Spleen (tissue), 11 donors: Measurements from ENCODE around the gene USP35. TPM values are rescaled to one million over a fixed set of nuclear protein-coding genes. Genes with fewer than 3 reads are reported as not detected.
A peak's percentile ranks its signal among the peaks of the same experiment; 100 is the strongest.

Experiments
- DNase-seq: peaks from one replicate; pipeline ENCODE4 v3.0.0-alpha.2; 2020
- H3K27ac ChIP-seq, 8 donors: fragments of 200-600 bp; sonication (generic) in 7 of 8; 1 replicate in 4 of 8; 2 replicates in 4 of 8; pipeline versions ENCODE4 v1.5.0 to v1.8.0; 2016 to 2021; ENCODE audit warnings: inconsistent platforms in 4 of 8, mild to moderate bottlenecking in 4 of 8, moderate library complexity in 1 of 8
- H3K27me3 ChIP-seq, 7 donors: fragments of 200-600 bp; sonication (generic) in 6 of 7; replicated peaks in 1 of 7; 1 replicate in 4 of 7; 2 replicates in 3 of 7; pipeline versions ENCODE4 v1.5.0 to v1.8.0; 2016 to 2021; ENCODE audit warnings: inconsistent platforms in 3 of 7, mild to moderate bottlenecking in 1 of 7
- H3K36me3 ChIP-seq, 6 donors: fragments of 200-600 bp; sonication (generic) in 5 of 6; 1 replicate in 4 of 6; 2 replicates in 2 of 6; pipeline versions ENCODE4 v1.5.0 to v1.8.0; 2016 to 2021; ENCODE audit warnings: inconsistent platforms in 2 of 6
- H3K4me1 ChIP-seq, 6 donors: fragments of 200-600 bp; sonication (generic) in 5 of 6; 1 replicate in 3 of 6; 2 replicates in 3 of 6; pipeline versions ENCODE4 v1.5.0 to v1.8.0; 2016 to 2021; ENCODE audit warnings: inconsistent platforms in 3 of 6
- H3K4me3 ChIP-seq, 8 donors: fragments of 200-600 bp; sonication (generic) in 7 of 8; 1 replicate in 4 of 8; 2 replicates in 4 of 8; pipeline versions ENCODE4 v1.5.0 to v1.8.0; 2016 to 2021; ENCODE audit warnings: inconsistent platforms in 4 of 8, mild to moderate bottlenecking in 4 of 8, moderate library complexity in 2 of 8
- H3K9me3 ChIP-seq, 8 donors: fragments of 200-600 bp; sonication (generic) in 7 of 8; 1 replicate in 4 of 8; 2 replicates in 4 of 8; pipeline versions ENCODE4 v1.5.0 to v1.8.0; 2016 to 2021; ENCODE audit warnings: inconsistent platforms in 4 of 8
- POLR2A ChIP-seq, 3 donors: fragments of 450-650 bp; IDR thresholded peaks; one replicate each; pipeline ENCODE4 v1.5.1; 2017; ENCODE audit warnings: antibody characterized with exemption in 3 of 3, mild to moderate bottlenecking in 1 of 3
- POLR2AphosphoS5 ChIP-seq, 3 donors: sonication (generic); formaldehyde crosslinking; IDR thresholded peaks; one replicate each; pipeline ENCODE4 v1.5.1; 2017; ENCODE audit warnings: antibody characterized with exemption in 3 of 3
- WGBS, 5 donors: extraction: QIAGEN DNeasy Blood & Tissue Kit in 3 of 5; methylation state at CpG; one replicate each; pipeline versions ENCODE4 v1.1.5 to v1.1.7; 2013 to 2018; 5-methylcytosine and 5-hydroxymethylcytosine counted together
- intact Hi-C: fragments of 100-400 bp; cut with DNase I; formaldehyde crosslinking; loops from one replicate; pipeline ENCODE4 v1.15.0; 2023; ENCODE audit warnings: low total_unique reads
- polyA plus RNA-seq, 3 donors: library from polyadenylated mRNA; stranded (reverse); fragments of 200-250 nt; gene quantifications; one replicate each; pipeline ENCODE4 v1.2.1, GENCODE V29; 2013
- total RNA-seq, 7 donors: library from RNA; depleted of rRNA in 3 of 7; stranded (reverse); fragments of >200 nt in 3 of 7; fragmentation: NEBNext Ultra II Directional in 4 of 7; extraction: Animal tissue kit (Norgen Biotek cat#: 25700) in 4 of 7; gene quantifications; one replicate each; pipeline versions ENCODE4 v1.1.0 to v1.2.1, GENCODE V29; 2016 to 2021
- TF ChIP-seq, protein P1 (sequence below), 11 experiments: fragments of 200-600 bp in 7 of 11; fragments of 450-650 bp in 4 of 11; sonication (generic) in 4 of 11; IDR thresholded peaks in 8 of 11; conservative IDR thresholded peaks in 3 of 11; 1 replicate in 7 of 11; 2 replicates in 4 of 11; pipeline versions ENCODE4 v1.4.0 to v1.8.0; 2016 to 2021; ENCODE audit warnings: antibody characterized with exemption in 11 of 11, inconsistent platforms in 4 of 11, mild to moderate bottlenecking in 1 of 11
- donor health status: healthy with polysubstance abuse.
- donor health status: DM: no; HTN: no; CAD: no; lungs with moderate emphysema.
- donor health status: DM: no; HTN: no; CAD: no.
- donor health status: Bipolar disorder and iron deficiency.
- donor health status: healthy.
- donor health status: DM: no; HTN: no; CAD: no.
- donor health status: DM: yes; HTN: yes; CAD: no.

Gene USP35
- total and polyA plus RNA-seq, 10 donors: 1.6 to 9.5 (median 6.3) TPM

GRCh38 chr11:78216021-78216420 lies 27.3 kb downstream of the USP35 start:
- Histone ChIP-seq H3K9me3 (no peaks in the 10 kb centered on the region), H3K27me3 (no peaks in the 10 kb centered on the region), H3K4me1 (no peaks in the 10 kb centered on the region), H3K27ac (no peak overlapping the region), H3K4me3 (no peak overlapping the region), H3K36me3 (peaks cover 0 to 86% (median 41%) of the 10 kb centered on the region in 6 donors)
- intact Hi-C loops: no loop called here
- peak; percentile 47 for DNase-seq
- WGBS, 5 donors: 85 to 97% (median 95%) methylated on average over 3 of the region's 3 CpGs
- no peak for TF ChIP-seq POLR2AphosphoS5 (IDR thresholded peaks at IDR 0.05)
- TF ChIP-seq, protein P1, sequence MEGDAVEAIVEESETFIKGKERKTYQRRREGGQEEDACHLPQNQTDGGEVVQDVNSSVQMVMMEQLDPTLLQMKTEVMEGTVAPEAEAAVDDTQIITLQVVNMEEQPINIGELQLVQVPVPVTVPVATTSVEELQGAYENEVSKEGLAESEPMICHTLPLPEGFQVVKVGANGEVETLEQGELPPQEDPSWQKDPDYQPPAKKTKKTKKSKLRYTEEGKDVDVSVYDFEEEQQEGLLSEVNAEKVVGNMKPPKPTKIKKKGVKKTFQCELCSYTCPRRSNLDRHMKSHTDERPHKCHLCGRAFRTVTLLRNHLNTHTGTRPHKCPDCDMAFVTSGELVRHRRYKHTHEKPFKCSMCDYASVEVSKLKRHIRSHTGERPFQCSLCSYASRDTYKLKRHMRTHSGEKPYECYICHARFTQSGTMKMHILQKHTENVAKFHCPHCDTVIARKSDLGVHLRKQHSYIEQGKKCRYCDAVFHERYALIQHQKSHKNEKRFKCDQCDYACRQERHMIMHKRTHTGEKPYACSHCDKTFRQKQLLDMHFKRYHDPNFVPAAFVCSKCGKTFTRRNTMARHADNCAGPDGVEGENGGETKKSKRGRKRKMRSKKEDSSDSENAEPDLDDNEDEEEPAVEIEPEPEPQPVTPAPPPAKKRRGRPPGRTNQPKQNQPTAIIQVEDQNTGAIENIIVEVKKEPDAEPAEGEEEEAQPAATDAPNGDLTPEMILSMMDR (IDR thresholded peaks at IDR 0.05 in 8 of 11, conservative IDR thresholded peaks at IDR 0.05 in 3 of 11): no peak

DNA sequence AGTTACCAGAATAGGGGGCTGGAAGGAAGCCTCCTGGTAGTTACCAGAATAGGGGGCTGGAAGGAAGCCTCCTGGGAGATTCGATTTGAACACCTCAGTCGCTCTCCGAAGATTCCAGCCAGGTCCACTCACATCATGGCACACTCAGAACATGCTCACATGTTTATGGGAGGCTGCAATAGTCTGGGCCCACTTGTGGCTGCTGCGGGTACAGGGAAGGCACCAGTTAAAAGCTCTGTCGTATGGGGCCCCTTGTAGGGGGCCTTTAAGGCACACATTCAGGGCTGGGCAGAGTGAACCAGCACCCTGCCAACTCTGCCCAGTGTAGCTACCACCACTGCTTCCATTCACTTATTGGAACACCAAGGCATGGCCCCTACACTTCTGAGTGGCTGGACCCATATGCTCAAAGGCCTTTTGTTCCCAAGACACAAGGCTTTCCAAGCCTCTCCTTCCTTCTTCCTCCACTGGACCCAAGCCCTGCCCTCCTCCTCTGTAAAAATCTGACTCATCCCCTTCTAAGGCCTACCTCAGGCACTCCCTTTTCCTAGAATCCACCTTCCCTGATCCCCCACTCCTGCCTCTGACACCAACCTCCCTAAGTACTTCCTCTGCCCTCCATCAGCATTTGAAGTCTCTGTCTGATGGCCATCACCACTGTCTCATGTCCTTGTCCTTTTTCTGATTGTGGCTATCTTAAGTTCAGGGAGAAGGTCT lies 28.0 kb downstream of the USP35 start:
- Histone ChIP-seq H3K27ac (no peak overlapping the region), H3K4me1 (no peaks in the 10 kb centered on the region), H3K36me3 (peaks cover 0 to 89% (median 48%) of the 10 kb centered on the region in 6 donors), H3K4me3 (no peak overlapping the region), H3K9me3 (no peaks in the 10 kb centered on the region), H3K27me3 (no peaks in the 10 kb centered on the region)
- intact Hi-C loops: no loop called here
- DNase-seq: no peak
- WGBS, 5 donors: 89 to 99% (median 96%) methylated on average over 5 of the region's 5 CpGs
- TF ChIP-seq, protein P1 (IDR thresholded peaks at IDR 0.05 in 8 of 11, conservative IDR thresholded peaks at IDR 0.05 in 3 of 11): no peak
- TF ChIP-seq POLR2AphosphoS5 (IDR thresholded peaks at IDR 0.05) (no peak), POLR2A (IDR thresholded peaks at IDR 0.05) (no peak)

- H3K4me1 ChIP-seq: peaks cover 0 to 3% (median under 1%) of the 10 kb centered on the region in 6 donors
- H3K4me3 ChIP-seq: no peak overlapping the region
- H3K36me3 ChIP-seq: peaks cover 0 to 100% (median 54%) of the 10 kb centered on the region in 6 donors
- 91 to 95% (median 94%) methylated on average over 14 of the region's 14 CpGs for WGBS, 5 donors
- intact Hi-C loops: no loop called here
- peak in 2 of 3 donors; percentile 17 to 19 for TF ChIP-seq POLR2AphosphoS5 (IDR thresholded peaks at IDR 0.05)
- TF ChIP-seq, protein P1 (IDR thresholded peaks at IDR 0.05 in 8 of 11, conservative IDR thresholded peaks at IDR 0.05 in 3 of 11): no peak
- no peaks in the 10 kb centered on the region for H3K9me3 ChIP-seq
- no peak for DNase-seq
- no peak overlapping the region for H3K27ac ChIP-seq
- no peaks in the 10 kb centered on the region for H3K27me3 ChIP-seq
These were observed 29.2 kb downstream of the USP35 start for GRCh38 chr11:78217650-78218541.
